Upper lobe of left lung (tissue), 6 donors: Measurements from ENCODE around the gene LUC7L3. TPM values are rescaled to one million over a fixed set of nuclear protein-coding genes. Genes with fewer than 3 reads are reported as not detected.

ENCODE experiments used
- ATAC-seq, 2 donors: fragments of 200-7000 bp; cut with Tn5 transposase; one replicate each; pipeline ENCODE4 v1.9.1; 2022; ENCODE audit warnings: mild to moderate bottlenecking in 2 of 2, moderate library complexity in 2 of 2; ENCODE audit not compliant: low FRiP score in 2 of 2
- DNase-seq, 2 donors: peaks; one replicate each; pipeline ENCODE4 v3.0.0-alpha.2; 2019 to 2020
- H3K27ac ChIP-seq, 4 donors: fragments of 200-600 bp; sonication (generic); one replicate each; pipeline ENCODE4 v1.5.1; 2016 to 2019
- H3K27me3 ChIP-seq, 4 donors: fragments of 200-600 bp; sonication (generic); one replicate each; pipeline ENCODE4 v1.5.1; 2017 to 2019
- H3K36me3 ChIP-seq, 4 donors: fragments of 200-600 bp; sonication (generic); one replicate each; pipeline ENCODE4 v1.5.1; 2016 to 2019
- H3K4me1 ChIP-seq, 4 donors: fragments of 200-600 bp; sonication (generic); one replicate each; pipeline ENCODE4 v1.5.1; 2018 to 2019
- H3K4me3 ChIP-seq, 4 donors: fragments of 200-600 bp; sonication (generic); one replicate each; pipeline ENCODE4 v1.5.1; 2017 to 2019; ENCODE audit warnings: mild to moderate bottlenecking in 2 of 4, moderate library complexity in 1 of 4
- H3K9me3 ChIP-seq, 4 donors: fragments of 200-600 bp; sonication (generic); one replicate each; pipeline ENCODE4 v1.5.1; 2018 to 2019
- EP300 ChIP-seq, 4 donors: sonication (generic); formaldehyde crosslinking; IDR thresholded peaks; one replicate each; pipeline ENCODE4 v1.5.1; 2017; ENCODE audit warnings: antibody characterized with exemption in 4 of 4, control low read depth in 2 of 4
- POLR2A ChIP-seq, 4 donors: fragments of 450-650 bp; IDR thresholded peaks; one replicate each; pipeline ENCODE4 v1.5.1; 2016 to 2017; ENCODE audit warnings: antibody characterized with exemption in 4 of 4, mild to moderate bottlenecking in 2 of 4
- POLR2AphosphoS5 ChIP-seq, 2 donors: sonication (generic); formaldehyde crosslinking; IDR thresholded peaks; one replicate each; pipeline ENCODE4 v1.5.1; 2017; ENCODE audit warnings: antibody characterized with exemption in 2 of 2
- WGBS, 2 donors: methylation state at CpG; one replicate each; pipeline ENCODE4 v1.1.5; 2017 to 2018; 5-methylcytosine and 5-hydroxymethylcytosine counted together
- total RNA-seq, 6 donors: library from RNA; depleted of rRNA in 4 of 6; stranded (reverse); fragments of >200 nt in 4 of 6; gene quantifications; one replicate each; pipeline versions ENCODE4 v1.1.0 to v1.2.1, GENCODE V29; 2016 to 2021
- TF ChIP-seq, protein P1 (sequence below), 6 experiments: fragments of 450-650 bp in 4 of 6; fragments of 200-600 bp in 2 of 6; sonication (generic) in 2 of 6; IDR thresholded peaks; one replicate each; pipeline ENCODE4 v1.5.1; 2016 to 2019; ENCODE audit warnings: antibody characterized with exemption in 6 of 6
- donor health status: DM: no; HTN: no; CAD: no; lungs with moderate emphysema.
- donor health status: DM: no; HTN: yes; CAD: no; lungs with severe emphysema.

Gene LUC7L3, protein sequence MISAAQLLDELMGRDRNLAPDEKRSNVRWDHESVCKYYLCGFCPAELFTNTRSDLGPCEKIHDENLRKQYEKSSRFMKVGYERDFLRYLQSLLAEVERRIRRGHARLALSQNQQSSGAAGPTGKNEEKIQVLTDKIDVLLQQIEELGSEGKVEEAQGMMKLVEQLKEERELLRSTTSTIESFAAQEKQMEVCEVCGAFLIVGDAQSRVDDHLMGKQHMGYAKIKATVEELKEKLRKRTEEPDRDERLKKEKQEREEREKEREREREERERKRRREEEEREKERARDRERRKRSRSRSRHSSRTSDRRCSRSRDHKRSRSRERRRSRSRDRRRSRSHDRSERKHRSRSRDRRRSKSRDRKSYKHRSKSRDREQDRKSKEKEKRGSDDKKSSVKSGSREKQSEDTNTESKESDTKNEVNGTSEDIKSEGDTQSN
- 100 to 1,000 TPM in 2 of 6 donors, 10 to 100 TPM in 4; 38.2 to 625 (median 91.4) TPM for total RNA-seq

DNA sequence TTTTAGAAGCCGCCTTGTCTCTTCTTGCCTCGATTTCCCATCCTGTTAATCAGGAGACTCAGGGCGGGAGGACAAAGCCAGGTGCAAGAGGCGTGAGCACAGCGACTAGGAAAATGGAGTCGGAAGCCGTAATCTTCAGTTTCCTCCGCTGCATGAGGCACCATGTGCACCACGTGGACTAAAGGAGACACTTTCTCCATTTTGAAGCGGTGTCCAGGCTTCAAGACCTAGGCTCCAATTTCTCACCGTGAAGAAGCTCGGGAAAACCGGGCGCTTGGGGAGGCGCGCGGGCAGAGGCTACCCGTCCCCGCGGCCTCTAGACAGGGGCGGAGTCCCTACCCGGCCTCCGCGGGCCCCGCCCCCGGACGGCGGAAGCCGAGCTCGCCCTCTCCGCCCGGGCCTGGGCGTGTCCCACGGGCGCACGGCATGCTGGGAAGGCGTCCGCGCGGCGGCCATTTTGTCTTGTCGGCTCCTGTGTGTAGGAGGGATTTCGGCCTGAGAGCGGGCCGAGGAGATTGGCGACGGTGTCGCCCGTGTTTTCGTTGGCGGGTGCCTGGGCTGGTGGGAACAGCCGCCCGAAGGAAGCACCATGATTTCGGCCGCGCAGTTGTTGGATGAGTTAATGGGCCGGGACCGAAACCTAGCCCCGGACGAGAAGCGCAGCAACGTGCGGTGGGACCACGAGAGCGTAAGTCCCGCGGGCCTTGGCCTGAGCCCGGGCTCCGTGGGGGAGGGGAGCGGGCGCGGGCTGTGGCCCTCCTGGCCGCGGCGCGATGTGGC, at the start of gene LUC7L3:
Gene LUC7L3, plus strand, starts transcription at position 460 of the 780 bp plus-strand sequence. Its CDS starts 130 bp downstream, at position 590.
- DNase-seq (peak; percentile 96 to 99), ATAC-seq (peak; percentile 98 to 99)
- TF ChIP-seq EP300 (IDR thresholded peaks at IDR 0.05) = peak in 1 of 4 donors; percentile 12
- TF ChIP-seq, protein P1, sequence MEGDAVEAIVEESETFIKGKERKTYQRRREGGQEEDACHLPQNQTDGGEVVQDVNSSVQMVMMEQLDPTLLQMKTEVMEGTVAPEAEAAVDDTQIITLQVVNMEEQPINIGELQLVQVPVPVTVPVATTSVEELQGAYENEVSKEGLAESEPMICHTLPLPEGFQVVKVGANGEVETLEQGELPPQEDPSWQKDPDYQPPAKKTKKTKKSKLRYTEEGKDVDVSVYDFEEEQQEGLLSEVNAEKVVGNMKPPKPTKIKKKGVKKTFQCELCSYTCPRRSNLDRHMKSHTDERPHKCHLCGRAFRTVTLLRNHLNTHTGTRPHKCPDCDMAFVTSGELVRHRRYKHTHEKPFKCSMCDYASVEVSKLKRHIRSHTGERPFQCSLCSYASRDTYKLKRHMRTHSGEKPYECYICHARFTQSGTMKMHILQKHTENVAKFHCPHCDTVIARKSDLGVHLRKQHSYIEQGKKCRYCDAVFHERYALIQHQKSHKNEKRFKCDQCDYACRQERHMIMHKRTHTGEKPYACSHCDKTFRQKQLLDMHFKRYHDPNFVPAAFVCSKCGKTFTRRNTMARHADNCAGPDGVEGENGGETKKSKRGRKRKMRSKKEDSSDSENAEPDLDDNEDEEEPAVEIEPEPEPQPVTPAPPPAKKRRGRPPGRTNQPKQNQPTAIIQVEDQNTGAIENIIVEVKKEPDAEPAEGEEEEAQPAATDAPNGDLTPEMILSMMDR (IDR thresholded peaks at IDR 0.05) = peak in 2 of 6 experiments; percentile 4 to 29
- TF ChIP-seq POLR2AphosphoS5 (IDR thresholded peaks at IDR 0.05) = peak; percentile 92 to 95
- peak in 3 of 4 donors; percentile 81 to 89 (median 86) for TF ChIP-seq POLR2A (IDR thresholded peaks at IDR 0.05)
- WGBS, 2 donors = 2 to 6% methylated on average over 14 to 59 of the region's 76 CpGs
- H3K27me3 ChIP-seq = no peaks in the 10 kb centered on the region
- H3K36me3 ChIP-seq = peaks cover 0 to 4% (median 0%) of the 10 kb centered on the region in 4 donors
- peaks cover 33 to 46% (median 40%) of the 10 kb centered on the region in 4 donors for H3K4me1 ChIP-seq
- H3K27ac ChIP-seq = peak within 1 kb of the TSS; percentile 96 to 99 (median 97)
- H3K4me3 ChIP-seq = peak within 1 kb of the TSS; percentile 73 to 84 (median 80)
- H3K9me3 ChIP-seq = no peaks in the 10 kb centered on the region

DNA sequence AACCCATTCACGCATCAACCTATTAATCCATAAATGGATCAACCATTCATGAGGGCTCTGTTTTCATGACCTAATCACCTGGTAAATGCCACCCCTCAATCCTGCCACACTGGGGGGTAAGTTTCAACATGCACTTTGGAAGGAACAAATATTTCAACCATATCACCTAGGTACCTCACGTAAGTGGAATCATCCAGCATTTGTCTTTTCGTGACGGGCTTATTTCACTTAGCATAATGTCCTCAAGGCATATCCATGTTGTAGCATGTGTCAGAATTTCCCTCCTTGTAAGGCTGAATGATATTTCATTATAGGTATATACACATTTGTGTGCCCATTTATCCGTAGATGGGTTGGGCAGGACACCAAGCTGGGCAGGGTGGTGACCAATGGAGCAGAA, 47.3 kb upstream of the LUC7L3 start:
- 99% methylated on average over 5 of the region's 5 CpGs for WGBS, 2 donors
- Histone ChIP-seq H3K4me3 (no peak overlapping the region), H3K9me3 (no peaks in the 10 kb centered on the region), H3K4me1 (peaks cover 0 to 14% (median 2%) of the 10 kb centered on the region in 4 donors), H3K36me3 (no peaks in the 10 kb centered on the region), H3K27me3 (no peaks in the 10 kb centered on the region), H3K27ac (no peak overlapping the region)
- TF ChIP-seq POLR2A (IDR thresholded peaks at IDR 0.05) = no peak
- no peak for TF ChIP-seq EP300 (IDR thresholded peaks at IDR 0.05)
- TF ChIP-seq, protein P1 (IDR thresholded peaks at IDR 0.05) = no peak
- no peak for TF ChIP-seq POLR2AphosphoS5 (IDR thresholded peaks at IDR 0.05)
- ATAC-seq = no peak
- DNase-seq = no peak

DNA sequence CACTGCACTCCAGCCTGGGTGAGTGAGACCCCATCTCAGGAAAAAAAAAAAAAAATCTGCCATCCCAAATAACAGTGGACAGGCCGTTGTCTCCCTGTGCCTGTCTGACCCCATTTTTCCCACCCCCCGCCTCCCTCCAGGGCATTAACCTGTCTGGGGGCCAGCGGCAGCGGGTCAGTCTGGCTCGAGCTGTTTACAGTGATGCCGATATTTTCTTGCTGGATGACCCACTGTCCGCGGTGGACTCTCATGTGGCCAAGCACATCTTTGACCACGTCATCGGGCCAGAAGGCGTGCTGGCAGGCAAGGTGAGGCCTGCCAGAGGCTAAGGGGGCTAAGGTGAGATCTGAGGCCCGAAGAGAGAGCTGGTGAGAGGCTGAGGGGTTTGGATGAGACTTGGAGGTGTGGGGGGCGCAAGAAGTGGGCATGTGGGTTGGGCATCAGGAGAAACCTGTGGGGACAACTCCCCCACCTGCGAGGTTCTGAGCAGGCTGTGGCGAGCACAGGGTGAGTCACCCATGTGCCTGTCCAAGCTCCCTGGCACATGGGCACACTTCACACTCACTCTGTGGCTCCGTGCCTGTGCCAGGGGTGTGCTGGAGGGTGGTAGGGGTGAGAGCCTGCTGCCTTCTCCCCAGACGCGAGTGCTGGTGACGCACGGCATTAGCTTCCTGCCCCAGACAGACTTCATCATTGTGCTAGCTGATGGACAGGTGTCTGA, 46.4 kb upstream of the LUC7L3 start:
- no peaks in the 10 kb centered on the region for H3K9me3 ChIP-seq
- H3K4me3 ChIP-seq = no peak overlapping the region
- ATAC-seq (peak in 1 of 2 donors; percentile 43), DNase-seq (no peak)
- no peaks in the 10 kb centered on the region for H3K27me3 ChIP-seq
- peaks cover 0 to 14% (median 2%) of the 10 kb centered on the region in 4 donors for H3K4me1 ChIP-seq
- H3K27ac ChIP-seq = no peak overlapping the region
- no peaks in the 10 kb centered on the region for H3K36me3 ChIP-seq
- TF ChIP-seq, protein P1 (IDR thresholded peaks at IDR 0.05) = no peak
- TF ChIP-seq POLR2A (IDR thresholded peaks at IDR 0.05) = no peak
- no peak for TF ChIP-seq POLR2AphosphoS5 (IDR thresholded peaks at IDR 0.05)
- TF ChIP-seq EP300 (IDR thresholded peaks at IDR 0.05) = no peak
- 89 to 94% methylated on average over 13 to 20 of the region's 20 CpGs for WGBS, 2 donors

DNA sequence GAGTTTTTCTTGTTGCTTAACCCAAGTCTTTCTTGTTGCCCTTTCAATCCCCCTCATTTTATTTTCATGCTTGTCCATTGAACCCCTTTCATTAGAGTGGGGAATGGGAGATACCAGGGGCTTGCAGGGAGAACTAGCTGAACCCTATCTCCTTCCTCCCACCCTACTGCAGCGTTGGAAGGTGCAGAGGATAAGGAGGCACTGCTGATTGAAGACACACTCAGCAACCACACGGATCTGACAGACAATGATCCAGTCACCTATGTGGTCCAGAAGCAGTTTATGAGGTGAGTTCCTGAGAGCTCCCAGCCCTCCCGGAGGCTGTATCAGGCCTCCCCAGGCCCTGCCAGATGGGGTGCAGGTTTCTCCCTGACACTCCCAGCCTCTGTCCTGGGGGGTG, 44.2 kb upstream of the LUC7L3 start:
- DNase-seq = no peak
- 59 to 67% methylated on average over 1 to 3 of the region's 3 CpGs for WGBS, 2 donors
- ATAC-seq = no peak
- H3K36me3 ChIP-seq = no peaks in the 10 kb centered on the region
- H3K27me3 ChIP-seq = no peaks in the 10 kb centered on the region
- TF ChIP-seq POLR2AphosphoS5 (IDR thresholded peaks at IDR 0.05) (no peak), POLR2A (IDR thresholded peaks at IDR 0.05) (no peak), EP300 (IDR thresholded peaks at IDR 0.05) (no peak)
- TF ChIP-seq, protein P1 (IDR thresholded peaks at IDR 0.05) = no peak
- H3K27ac ChIP-seq = no peak overlapping the region
- no peaks in the 10 kb centered on the region for H3K9me3 ChIP-seq
- peaks cover 0 to 14% (median 2%) of the 10 kb centered on the region in 4 donors for H3K4me1 ChIP-seq
- H3K4me3 ChIP-seq = no peak overlapping the region
